A549 (cell line): Measurements from ENCODE around the gene CABYR. TPM values are rescaled to one million over a fixed set of nuclear protein-coding genes. Genes with fewer than 3 reads are reported as not detected.

Source experiments
- ATAC-seq, 2 experiments: fragments of 200-7000 bp in 1 of 2; fragments of >200 bp in 1 of 2; cut with Nextera tagmentation in 1 of 2; cut with Tn5 transposase in 1 of 2; 3 replicates each; pipeline versions ENCODE4 v1.8.0 to v1.9.1; 2018 to 2020; ENCODE audit warnings: mild to moderate bottlenecking in 1 of 2, moderate library complexity in 1 of 2
- CTCF ChIA-PET: fragments of 300-600 bp; sonication (Branson Sonifier 250); formaldehyde crosslinking; extraction: SDS; loops from one replicate; lab custom pipeline; 2021; ENCODE audit warnings: antibody characterized with exemption, inconsistent platforms; lab: Yijun Ruan, JAX
- POLR2A ChIA-PET: fragments of 350-600 bp; formaldehyde crosslinking; extraction: SDS; loops from one replicate; lab custom pipeline; 2021; ENCODE audit warnings: antibody characterized with exemption, inconsistent platforms; lab: Yijun Ruan, JAX
- DNase-seq, 2 experiments: peaks; one replicate each; pipeline versions ENCODE4 v3.0.0 to v3.0.0-alpha.2; 2011 to 2016; ENCODE audit warnings: low read depth in 1 of 2, low spot score in 1 of 2
- FAIRE-seq: peaks from 2 replicates; lab custom pipeline; 2011; peaks lifted over from hg19 to GRCh38; lab: Jason Lieb, UNC
- H3K27ac ChIP-seq, 2 experiments: fragments of >200 bp; sonication (Bioruptor Twin); formaldehyde crosslinking; 3 replicates each; pipeline ENCODE4 v1.5.1; 2016 to 2017
- H3K4me1 ChIP-seq: fragments of >200 bp; sonication (Bioruptor Twin); formaldehyde crosslinking; 3 replicates; pipeline ENCODE4 v1.6.1; 2016
- H3K4me2 ChIP-seq: fragments of >200 bp; sonication (Bioruptor Twin); formaldehyde crosslinking; 3 replicates; pipeline ENCODE4 v1.6.1; 2016
- H3K4me3 ChIP-seq: fragments of >200 bp; sonication (Bioruptor Twin); formaldehyde crosslinking; 3 replicates; pipeline ENCODE4 v1.5.1; 2016
- H3K9me3 ChIP-seq: fragments of >200 bp; sonication (Bioruptor Twin); formaldehyde crosslinking; 3 replicates; pipeline ENCODE4 v1.6.1; 2016
- ATOH8 ChIP-seq: fragments of 250-450 bp; sonication (Bioruptor Pico); IDR thresholded peaks from 2 replicates; pipeline ENCODE4 v1.5.0; 2020; ENCODE audit warnings: low read depth, mild to moderate bottlenecking, moderate library complexity
- BCL3 ChIP-seq: fragments of >200 bp; sonication (Bioruptor Twin); formaldehyde crosslinking; IDR thresholded peaks from 3 replicates; pipeline ENCODE4 v1.6.1; 2016
- CBX2 ChIP-seq: fragments of 200-600 bp; sonication (generic); IDR thresholded peaks from 2 replicates; pipeline ENCODE4 v1.6.1; 2016; ENCODE audit warnings: low read depth, mild to moderate bottlenecking, borderline replicate concordance
- EHF ChIP-seq: fragments of 250-450 bp; sonication (Bioruptor Pico); IDR thresholded peaks from 2 replicates; pipeline ENCODE4 v1.5.0; 2020; ENCODE audit warnings: mild to moderate bottlenecking
- FOSB ChIP-seq: fragments of 250-450 bp; sonication (Bioruptor Pico); IDR thresholded peaks from 2 replicates; pipeline ENCODE4 v1.5.0; 2020; ENCODE audit warnings: mild to moderate bottlenecking, moderate library complexity
- FOSL2 ChIP-seq, 2 experiments: fragments of 450-650 bp in 1 of 2; fragments of >200 bp in 1 of 2; sonication (Bioruptor Twin) in 1 of 2; formaldehyde crosslinking; IDR thresholded peaks; 2 replicates each; pipeline versions ENCODE4 v1.5.0 to v1.6.1; 2016 to 2020; ENCODE audit warnings: mild to moderate bottlenecking in 1 of 2, moderate library complexity in 1 of 2
- GATA3 ChIP-seq: IDR thresholded peaks from 2 replicates; pipeline ENCODE4 v1.6.1; 2012; ENCODE audit warnings: borderline replicate concordance
- HDAC2 ChIP-seq: fragments of 200-600 bp; sonication (generic); IDR thresholded peaks from 2 replicates; pipeline ENCODE4 v1.6.1; 2016
- HES2 ChIP-seq: fragments of >200 bp; sonication (Bioruptor Twin); formaldehyde crosslinking; IDR thresholded peaks from 2 replicates; pipeline ENCODE4 v1.6.1; 2016
- HEYL ChIP-seq: fragments of 250-450 bp; sonication (Bioruptor Pico); IDR thresholded peaks from 2 replicates; pipeline ENCODE4 v1.8.0; 2021; ENCODE audit warnings: mild to moderate bottlenecking, moderate library complexity
- HMGXB4 ChIP-seq: fragments of 250-450 bp; sonication (Bioruptor Pico); IDR thresholded peaks from 2 replicates; pipeline ENCODE4 v1.5.0; 2021; ENCODE audit warnings: mild to moderate bottlenecking, moderate library complexity, borderline replicate concordance
- HOXB13 ChIP-seq: fragments of 250-450 bp; sonication (Bioruptor Pico); IDR thresholded peaks from 2 replicates; pipeline ENCODE4 v1.5.0; 2020; ENCODE audit warnings: low read depth, mild to moderate bottlenecking, moderate library complexity
- KDM1A ChIP-seq: fragments of 200-600 bp; sonication (generic); IDR thresholded peaks from 2 replicates; pipeline ENCODE4 v1.6.1; 2016; ENCODE audit warnings: low read depth, mild to moderate bottlenecking
- KDM5A ChIP-seq: fragments of 200-600 bp; sonication (generic); IDR thresholded peaks from 2 replicates; pipeline ENCODE4 v1.6.1; 2016; ENCODE audit warnings: antibody characterized with exemption, mild to moderate bottlenecking
- MAFK ChIP-seq: fragments of 450-650 bp; IDR thresholded peaks from 2 replicates; pipeline ENCODE4 v1.6.1; 2014; ENCODE audit not compliant: partially characterized antibody
- MAX ChIP-seq: IDR thresholded peaks from 2 replicates; pipeline ENCODE4 v1.6.1; 2012
- MAZ ChIP-seq: fragments of 150-350 bp; IDR thresholded peaks from 2 replicates; pipeline ENCODE4 v1.6.1; 2014; ENCODE audit warnings: antibody characterized with exemption, low read depth, low read length, borderline replicate concordance
- NFE2L2 ChIP-seq: fragments of 150-350 bp; conservative IDR thresholded peaks from 2 replicates; pipeline ENCODE4 v1.6.1; 2014; ENCODE audit warnings: low read length
- NPAS2 ChIP-seq: fragments of 250-450 bp; sonication (Bioruptor Pico); IDR thresholded peaks from 2 replicates; pipeline ENCODE4 v1.8.0; 2022; ENCODE audit warnings: mild to moderate bottlenecking, moderate library complexity, borderline replicate concordance
- NR3C1 ChIP-seq: fragments of >200 bp; sonication (Bioruptor Twin); formaldehyde crosslinking; IDR thresholded peaks from 3 replicates; pipeline ENCODE4 v1.6.1; 2017
- RARB ChIP-seq: fragments of 250-450 bp; sonication (Bioruptor Pico); IDR thresholded peaks from 2 replicates; pipeline ENCODE4 v1.8.0; 2021; ENCODE audit warnings: mild to moderate bottlenecking, moderate library complexity
- SMC3 ChIP-seq: fragments of >200 bp; sonication (Bioruptor Twin); formaldehyde crosslinking; IDR thresholded peaks from 3 replicates; pipeline ENCODE4 v1.6.1; 2018; ENCODE audit warnings: inconsistent platforms
- SREBF2 ChIP-seq: fragments of 450-650 bp; IDR thresholded peaks from 2 replicates; pipeline ENCODE4 v1.6.1; 2014; ENCODE audit warnings: mild to moderate bottlenecking, moderate library complexity
- TFCP2L1 ChIP-seq: fragments of 250-450 bp; sonication (Bioruptor Pico); IDR thresholded peaks from 2 replicates; pipeline ENCODE4 v1.5.0; 2021; ENCODE audit warnings: mild to moderate bottlenecking
- TP53 ChIP-seq: fragments of 250-450 bp; sonication (Bioruptor Pico); IDR thresholded peaks from 2 replicates; pipeline ENCODE4 v1.5.0; 2021; ENCODE audit warnings: mild to moderate bottlenecking, moderate library complexity
- USF2 ChIP-seq: fragments of 450-650 bp; IDR thresholded peaks from 2 replicates; pipeline ENCODE4 v1.6.1; 2014; ENCODE audit warnings: antibody characterized with exemption
- ZFP36 ChIP-seq: fragments of 450-650 bp; IDR thresholded peaks from 2 replicates; pipeline ENCODE4 v1.6.1; 2014; ENCODE audit warnings: borderline replicate concordance; ENCODE audit not compliant: partially characterized antibody
- ZNF302 ChIP-seq: fragments of 250-450 bp; sonication (Bioruptor Pico); IDR thresholded peaks from 2 replicates; pipeline ENCODE4 v1.9.0; 2021; ENCODE audit warnings: inconsistent platforms, mild to moderate bottlenecking, moderate library complexity
- ZSCAN20 ChIP-seq: fragments of 250-450 bp; sonication (Bioruptor Pico); IDR thresholded peaks from 2 replicates; pipeline ENCODE4 v1.8.0; 2022; ENCODE audit warnings: mild to moderate bottlenecking, moderate library complexity
- WGBS: methylation state at CpG from one replicate; pipeline ENCODE4 v1.1.6; 2017; ENCODE audit errors: missing lambda C conversion rate; 5-methylcytosine and 5-hydroxymethylcytosine counted together
- polyA plus RNA-seq, 4 experiments: library from polyadenylated mRNA; depleted of rRNA in 3 of 4; stranded (reverse); fragments of >200 nt; fragmentation: RNase III in 1 of 4; extraction: RNeasy Plus Mini Kit Qiagen cat#74134 plus additional on column Dnase treatment in 1 of 4; gene quantifications; 2 replicates in 3 of 4; 3 replicates in 1 of 4; pipeline ENCODE4 v1.2.3, GENCODE V29; 2011 to 2017

The CABYR gene
- polyA plus RNA-seq, 2 of the 4 experiments (the other 2 are of a cell fraction), result 14.8 to 22.1 TPM

- no peak for TF ChIP-seq ZSCAN20 (CRISPR knock-in tag)
- TF ChIP-seq NPAS2 (CRISPR knock-in tag), result no peak
- TF ChIP-seq ZFP36, result no peak
- no peak for TF ChIP-seq HMGXB4 (CRISPR knock-in tag)
- TF ChIP-seq SMC3, result peak; percentile 63
- no peak for TF ChIP-seq MAFK
- TF ChIP-seq EHF (CRISPR knock-in tag), result no peak
- TF ChIP-seq ZNF302, result no peak
- no peak for TF ChIP-seq RARB (CRISPR knock-in tag)
These were observed 38.0 kb downstream of the CABYR start (continued) for GRCh38 chr18:24176727-24177416.

- H3K4me2 ChIP-seq, result no peak overlapping the region
- H3K27ac ChIP-seq, result no peak overlapping the region
- ATAC-seq, result no peak
- no peak for FAIRE-seq
- ChIA-PET CTCF (interaction anchor here (0.6 to 2.2 kb wide), 9 partner anchors 8 to 196 kb away, joined by 3 to 19 read pairs (median 4); no protein-coding TSS in a partner anchor), POLR2A (interaction anchor here (1.9 kb wide), 1 partner anchor 94 kb away, joined by 7 read pairs; no protein-coding TSS in a partner anchor)
- H3K4me3 ChIP-seq, result no peak overlapping the region
- no peak for DNase-seq
- TF ChIP-seq CBX2 (no peak), HES2 (no peak), SREBF2 (no peak), GATA3 (no peak), NFE2L2 (no peak), MAZ (no peak), HDAC2 (no peak), FOSB (CRISPR knock-in tag) (no peak), ATOH8 (CRISPR knock-in tag) (no peak), USF2 (no peak)
- peaks cover 11% of the 10 kb centered on the region; the same call in 1 of the 3 replicates for H3K4me1 ChIP-seq
- 86% methylated on average over 5 of the region's 5 CpGs for WGBS
- H3K9me3 ChIP-seq, result no peaks in the 10 kb centered on the region
These were observed 38.8 kb downstream of the CABYR start for GRCh38 chr18:24177499-24178133.

GRCh38 chr18:24180048-24180447 lies 41.2 kb downstream of the CABYR start:
- Histone ChIP-seq H3K4me3 (no peak overlapping the region), H3K9me3 (no peaks in the 10 kb centered on the region), H3K4me2 (no peak overlapping the region), H3K4me1 (peaks cover 5% of the 10 kb centered on the region; the same call in 1 of the 3 replicates), H3K27ac (no peak overlapping the region)
- no peak for ATAC-seq
- FAIRE-seq, result no peak
- 86% methylated on average over 1 of the region's 1 CpG for WGBS
- CTCF ChIA-PET, result interaction anchor here (0.7 to 1.2 kb wide), 2 partner anchors 17 to 93 kb away, joined by 3 read pairs; no protein-coding TSS in a partner anchor
- POLR2A ChIA-PET, result no interaction called here
- no peak for DNase-seq
- TF ChIP-seq SREBF2 (no peak), HEYL (no peak), BCL3 (no peak), MAX (no peak), TFCP2L1 (no peak), TP53 (CRISPR knock-in tag) (no peak), FOSB (CRISPR knock-in tag) (no peak), NR3C1 (no peak), KDM5A (no peak), KDM1A (no peak), FOSL2 (IDR thresholded peaks at IDR 0.05) (no peak), FOSL2 (CRISPR knock-in tag; IDR thresholded peaks at IDR 0.05) (no peak), HOXB13 (CRISPR knock-in tag) (no peak)
